ENCODE data around the gene NPAS3.

DNA sequence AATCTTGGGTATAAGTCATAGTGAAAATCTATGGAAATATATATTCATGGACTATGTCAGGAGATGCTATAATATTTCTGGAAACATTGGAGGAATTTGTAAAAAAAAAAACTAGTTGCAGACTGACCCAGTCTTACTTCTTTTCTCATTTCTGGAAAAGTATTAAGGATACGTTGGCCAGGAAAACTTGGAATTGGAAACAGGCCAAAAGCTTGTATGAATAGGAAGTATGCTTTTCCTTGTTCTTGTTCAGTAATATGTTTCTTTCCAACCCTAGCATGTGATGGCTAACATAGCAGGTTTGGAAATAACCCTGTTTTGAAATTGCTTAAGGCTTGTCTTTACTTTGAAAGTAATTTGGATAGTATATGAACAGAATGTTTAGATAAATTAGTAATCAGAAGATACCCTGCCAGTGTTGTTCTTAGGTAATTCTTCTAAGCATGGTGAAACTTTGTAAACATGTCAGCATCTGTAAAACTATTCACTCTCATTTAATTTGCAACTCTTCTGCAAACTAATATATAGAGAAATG is 316.2 kb downstream of the NPAS3 start:
- no peak for TF ChIP-seq POLR2A (IDR thresholded peaks at IDR 0.05)
- TF ChIP-seq, protein P1, sequence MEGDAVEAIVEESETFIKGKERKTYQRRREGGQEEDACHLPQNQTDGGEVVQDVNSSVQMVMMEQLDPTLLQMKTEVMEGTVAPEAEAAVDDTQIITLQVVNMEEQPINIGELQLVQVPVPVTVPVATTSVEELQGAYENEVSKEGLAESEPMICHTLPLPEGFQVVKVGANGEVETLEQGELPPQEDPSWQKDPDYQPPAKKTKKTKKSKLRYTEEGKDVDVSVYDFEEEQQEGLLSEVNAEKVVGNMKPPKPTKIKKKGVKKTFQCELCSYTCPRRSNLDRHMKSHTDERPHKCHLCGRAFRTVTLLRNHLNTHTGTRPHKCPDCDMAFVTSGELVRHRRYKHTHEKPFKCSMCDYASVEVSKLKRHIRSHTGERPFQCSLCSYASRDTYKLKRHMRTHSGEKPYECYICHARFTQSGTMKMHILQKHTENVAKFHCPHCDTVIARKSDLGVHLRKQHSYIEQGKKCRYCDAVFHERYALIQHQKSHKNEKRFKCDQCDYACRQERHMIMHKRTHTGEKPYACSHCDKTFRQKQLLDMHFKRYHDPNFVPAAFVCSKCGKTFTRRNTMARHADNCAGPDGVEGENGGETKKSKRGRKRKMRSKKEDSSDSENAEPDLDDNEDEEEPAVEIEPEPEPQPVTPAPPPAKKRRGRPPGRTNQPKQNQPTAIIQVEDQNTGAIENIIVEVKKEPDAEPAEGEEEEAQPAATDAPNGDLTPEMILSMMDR (IDR thresholded peaks at IDR 0.05) = no peak
